ENCODE measurements around the gene NFIA. TPM values are rescaled to one million over a fixed set of nuclear protein-coding genes. Genes with fewer than 3 reads are reported as not detected.

The NFIA gene
- total and polyA plus RNA-seq, 9 of the 15 experiments (the other 6 are each of a cell fraction or from before 2014, with no cell fraction given), result 5.3 to 24.9 (median 9.8) TPM

DNA sequence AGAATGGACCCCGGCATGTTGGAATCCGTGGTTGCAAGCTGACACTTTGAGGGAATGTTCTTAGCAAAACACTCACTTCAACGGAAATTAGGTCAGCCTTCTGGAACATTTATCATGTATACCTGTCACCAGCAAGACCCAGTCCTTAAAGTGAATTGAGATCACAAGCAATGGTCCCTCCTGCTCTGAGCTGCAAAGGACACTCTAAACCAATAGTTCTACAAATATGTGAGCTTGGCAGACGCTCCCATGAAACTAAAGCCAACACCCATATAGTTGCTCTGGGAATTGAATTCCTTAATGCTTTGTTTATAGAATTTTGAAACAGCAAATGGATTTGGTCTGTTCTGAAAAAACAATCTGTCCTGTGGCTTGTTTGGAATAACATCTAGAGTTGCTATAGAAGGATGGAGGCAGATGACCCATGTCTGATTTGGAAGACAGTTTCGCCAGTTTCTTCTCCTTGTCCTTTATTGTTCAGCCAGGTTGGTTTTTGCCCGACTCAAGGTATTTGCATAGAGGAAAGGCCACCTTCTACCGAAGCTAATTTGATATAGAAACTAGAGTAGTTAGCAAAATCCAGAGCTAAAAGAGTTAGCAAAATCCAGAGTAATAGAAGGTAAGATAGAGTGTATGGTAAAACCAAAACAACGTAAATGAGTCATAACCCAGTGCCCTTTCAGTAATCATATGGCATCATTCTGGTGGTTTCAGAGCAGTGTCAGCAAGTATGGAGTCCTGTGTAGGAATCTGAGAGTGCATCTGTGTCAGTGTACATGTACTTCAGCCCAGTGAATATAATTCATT is 236.2 kb downstream of the NFIA start (continued):
- TF ChIP-seq ZNF239 (CRISPR knock-in tag; IDR thresholded peaks at IDR 0.05) (no peak), BDP1 (IDR thresholded peaks at IDR 0.05; ENCODE audit: insufficient read depth, insufficient read length) (no peak), DNMT1 (IDR thresholded peaks at IDR 0.05) (no peak)
- TF ChIP-seq, protein P1, sequence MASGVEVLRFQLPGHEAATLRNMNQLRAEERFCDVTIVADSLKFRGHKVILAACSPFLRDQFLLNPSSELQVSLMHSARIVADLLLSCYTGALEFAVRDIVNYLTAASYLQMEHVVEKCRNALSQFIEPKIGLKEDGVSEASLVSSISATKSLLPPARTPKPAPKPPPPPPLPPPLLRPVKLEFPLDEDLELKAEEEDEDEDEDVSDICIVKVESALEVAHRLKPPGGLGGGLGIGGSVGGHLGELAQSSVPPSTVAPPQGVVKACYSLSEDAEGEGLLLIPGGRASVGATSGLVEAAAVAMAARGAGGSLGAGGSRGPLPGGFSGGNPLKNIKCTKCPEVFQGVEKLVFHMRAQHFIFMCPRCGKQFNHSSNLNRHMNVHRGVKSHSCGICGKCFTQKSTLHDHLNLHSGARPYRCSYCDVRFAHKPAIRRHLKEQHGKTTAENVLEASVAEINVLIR (CRISPR knock-in tag; IDR thresholded peaks at IDR 0.05), result no peak

DNA sequence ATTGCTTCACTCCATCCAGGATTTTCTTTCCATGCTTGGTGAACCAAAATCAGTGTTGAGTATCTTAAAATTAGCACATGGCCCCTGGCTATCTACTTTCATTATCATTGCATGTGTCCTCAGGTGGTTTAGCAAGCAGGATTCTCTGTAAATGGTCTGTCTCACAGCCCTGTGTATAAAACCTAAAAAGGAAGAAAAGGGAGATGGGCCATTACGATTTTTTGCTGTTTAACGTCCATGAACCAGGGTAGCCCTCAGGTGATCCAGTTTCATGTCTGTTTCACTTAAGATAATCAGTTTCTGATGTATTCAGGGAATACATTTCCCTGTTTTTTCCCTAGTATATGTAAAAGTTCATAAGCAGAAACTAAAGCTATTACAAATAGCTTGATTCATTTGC is 238.2 kb downstream of the NFIA start:
- in situ Hi-C loops (cut with MboI) (no loop called here), intact Hi-C loops (cut with micrococcal nuclease) (no loop called here)
- ATAC-seq, result no peak
- Histone ChIP-seq H3K36me3 (ENCODE audit: control insufficient read depth, insufficient read depth, low read length) (peaks cover 5% of the 10 kb centered on the region; the same call in 1 of the 3 replicates), H3K9me1 (ENCODE audit: control insufficient read depth, insufficient read depth, low read length) (no peaks in the 10 kb centered on the region), H4K20me1 (replicated peaks; ENCODE audit: control insufficient read depth, insufficient read depth, low read length) (no peaks in the 10 kb centered on the region), H3K79me2 (ENCODE audit: control insufficient read depth, insufficient read depth, low read length) (peaks cover 26% of the 10 kb centered on the region), H3K4me1 (replicated peaks in 1 of 2; ENCODE audit: control insufficient read depth in 2 of 2, insufficient read depth in 2 of 2, low read length in 2 of 2) (peaks cover 0 to 26% of the 10 kb centered on the region in 2 experiments; a peak in 3 of 5 replicates), H3K9me3 (replicated peaks; ENCODE audit: control insufficient read depth, insufficient read depth, low read depth, low read length) (no peaks in the 10 kb centered on the region), H2AFZ (ENCODE audit: low read depth, low read length) (no peak overlapping the region), H3K4me2 (ENCODE audit: insufficient read depth, low read length) (no peak overlapping the region), H3K4me3 (no peak overlapping the region), H3K27me3 (ENCODE audit: control insufficient read depth in 2 of 2, insufficient read depth in 2 of 2, low read length in 2 of 2) (no peaks in the 10 kb centered on the region), H3K9ac (ENCODE audit: insufficient read depth in 1 of 2, low read depth in 2 of 2, low read length in 2 of 2) (no peak overlapping the region), H3K27ac (ENCODE audit: extremely low read depth, low read depth, low read length) (no peak overlapping the region)
- no peak for TF ChIP-seq GATAD2A (IDR thresholded peaks at IDR 0.05)
- FAIRE-seq, result no peak
- DNase-seq (ENCODE audit: extremely low read depth in 1 of 4, low spot score in 3 of 4), result no peak
- CTCF ChIA-PET (ENCODE audit: low intra/inter-chr PET ratio), result no interaction called here
- WGBS (ENCODE audit: insufficient coverage, low coverage, missing lambda C conversion rate), result 63% methylated on average over 2 of the region's 2 CpGs
- no TSS peak for BruUV-seq (replicated peaks)
- POLR2A ChIA-PET, result no interaction called here
